ENCODE measurements around the gene APOBEC3H.
"Not testable (repeated sequence)": the region's sequence is repeated elsewhere in the genome, so short reads cannot be mapped to it uniquely, and the experiment has no call there.

Gene APOBEC3H

DNA sequence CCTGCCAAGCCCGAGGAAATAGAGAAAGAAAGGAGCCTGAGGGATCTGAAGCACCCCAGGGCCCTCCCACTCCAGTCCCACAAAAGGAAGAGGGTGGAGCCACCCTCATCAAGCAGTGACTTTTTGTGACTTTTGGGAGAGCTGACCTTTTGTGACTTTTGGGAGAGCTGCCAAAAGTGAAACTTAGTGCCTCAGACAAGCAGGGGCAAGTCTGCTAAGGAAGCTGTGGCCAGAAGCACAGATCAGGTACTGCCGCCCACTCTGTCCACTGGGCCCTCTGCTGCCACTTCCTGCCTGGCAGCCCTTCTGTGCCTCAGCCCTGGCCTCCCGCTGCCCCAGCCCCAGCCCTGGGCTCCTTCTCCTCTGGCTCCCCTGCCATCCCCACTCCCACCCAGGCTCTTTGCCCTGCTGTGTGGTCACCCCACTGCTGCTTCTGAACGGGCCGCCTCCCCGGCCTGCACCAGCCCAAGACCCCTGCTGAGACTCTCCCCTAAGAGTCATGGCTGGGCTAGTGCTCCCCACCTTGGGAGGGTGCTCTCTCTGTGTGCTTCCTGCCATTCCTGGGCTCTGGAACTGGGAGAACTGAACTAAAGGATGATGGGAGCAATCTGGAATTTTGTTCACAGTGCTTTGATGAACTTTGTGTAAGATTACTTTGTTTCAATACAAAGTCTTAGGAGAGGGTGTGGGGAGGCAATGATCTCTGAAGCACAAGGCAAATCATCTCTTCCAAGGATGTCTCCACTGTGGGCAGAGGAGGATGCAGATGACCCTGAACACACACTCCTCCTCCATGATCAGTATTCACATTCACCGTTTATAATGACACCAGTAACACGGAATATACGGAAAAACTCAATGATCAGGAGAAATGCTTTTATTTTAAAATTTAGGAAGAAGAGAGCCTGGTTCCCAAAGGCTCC, at the start of gene APOBEC3H:
Gene APOBEC3H (plus strand): TSS at position 147 of the 923 bp plus-strand sequence. CDS start 3,035 bp downstream, outside the sequence.
- no peak for DNase-seq

DNA sequence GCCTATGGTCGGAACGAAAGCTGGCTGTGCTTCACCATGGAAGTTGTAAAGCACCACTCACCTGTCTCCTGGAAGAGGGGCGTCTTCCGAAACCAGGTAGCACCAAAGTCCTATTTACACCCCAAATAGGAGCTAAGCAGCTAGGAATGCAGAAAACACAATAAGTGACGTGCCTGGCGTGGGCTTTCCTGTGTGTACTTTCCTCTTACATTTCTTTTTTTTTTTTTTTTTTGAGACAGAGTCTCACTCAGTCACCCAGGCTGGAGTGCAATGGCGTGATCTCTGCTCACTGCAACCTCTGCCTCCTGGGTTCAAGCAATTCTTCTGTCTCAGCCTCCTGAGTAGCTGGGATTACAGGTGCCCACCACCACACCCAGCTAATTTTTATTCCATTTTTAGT, 47.6 kb upstream of the APOBEC3H start:
- not testable (repeated sequence) for DNase-seq

GRCh38 chr22:39051844-39052495, 45.1 kb upstream of the APOBEC3H start:
- not testable (repeated sequence) for DNase-seq

DNA sequence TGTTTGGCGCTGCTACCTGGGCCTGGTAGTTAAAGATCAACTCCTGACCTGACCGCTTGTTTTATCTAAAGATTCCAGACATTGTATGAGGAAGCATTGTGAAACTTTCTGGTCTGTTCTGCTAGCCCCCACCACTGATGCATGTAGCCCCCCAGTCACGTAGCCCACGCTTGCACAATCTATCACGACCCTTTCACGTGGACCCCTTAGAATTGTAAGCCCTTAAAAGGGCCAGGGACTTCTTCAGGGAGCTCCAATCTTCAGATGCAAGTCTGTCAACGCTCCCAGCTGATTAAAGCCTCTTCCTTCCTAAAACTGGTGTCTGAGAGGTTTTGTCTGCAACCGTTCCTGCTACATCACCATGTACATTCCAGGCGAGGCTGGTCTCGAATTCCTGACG, 41.4 kb upstream of the APOBEC3H start:
- no peak for DNase-seq

GRCh38 chr22:39061290-39061689, 35.8 kb upstream of the APOBEC3H start:
- DNase-seq: not testable (repeated sequence)

GRCh38 chr22:39061951-39062350, 35.1 kb upstream of the APOBEC3H start:
- not testable (repeated sequence) for DNase-seq

- not testable (repeated sequence) for DNase-seq
Measured at GRCh38 chr22:39063904-39064303, 33.1 kb upstream of the APOBEC3H start.

DNA sequence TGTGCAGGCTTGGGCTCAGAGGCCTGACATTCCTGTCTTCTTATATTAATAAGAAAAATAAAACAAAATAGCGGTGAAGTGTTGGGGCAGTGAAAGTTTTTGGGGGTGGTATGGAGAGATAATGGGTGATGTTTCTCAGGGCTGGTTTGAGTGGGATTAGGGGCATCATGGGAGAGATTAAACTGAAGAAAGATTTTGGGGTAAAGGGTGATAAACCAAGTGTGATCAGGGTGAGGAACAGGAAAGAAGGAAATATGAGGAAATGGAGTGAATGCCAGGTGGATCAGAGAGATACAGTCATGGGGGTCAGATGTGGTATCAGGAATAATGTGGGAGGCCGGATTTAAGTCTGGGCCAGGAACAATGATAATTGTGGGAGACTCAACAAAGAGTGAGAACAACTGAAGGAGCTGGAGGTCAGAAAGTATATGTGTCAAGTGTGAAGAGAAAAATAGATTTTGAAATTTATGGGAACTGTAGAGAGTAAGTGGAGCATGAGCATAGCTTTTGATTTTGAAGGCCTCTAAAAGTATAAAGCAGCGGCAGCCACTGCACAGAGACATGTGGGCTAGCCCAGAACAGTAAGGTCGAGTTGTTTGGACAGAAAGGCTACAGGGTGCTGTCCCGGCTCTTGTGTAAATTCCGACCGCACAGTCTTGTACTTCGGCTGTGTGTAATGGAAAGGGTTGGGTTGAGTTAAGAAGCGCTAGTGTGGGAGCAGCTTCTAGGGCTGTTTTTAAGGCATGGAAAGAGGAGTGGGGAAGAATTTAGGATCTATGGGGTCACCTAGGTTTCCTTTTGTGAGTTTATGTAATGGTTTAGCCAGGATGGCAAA, 30.4 kb upstream of the APOBEC3H start:
- not testable (repeated sequence) for DNase-seq

DNA sequence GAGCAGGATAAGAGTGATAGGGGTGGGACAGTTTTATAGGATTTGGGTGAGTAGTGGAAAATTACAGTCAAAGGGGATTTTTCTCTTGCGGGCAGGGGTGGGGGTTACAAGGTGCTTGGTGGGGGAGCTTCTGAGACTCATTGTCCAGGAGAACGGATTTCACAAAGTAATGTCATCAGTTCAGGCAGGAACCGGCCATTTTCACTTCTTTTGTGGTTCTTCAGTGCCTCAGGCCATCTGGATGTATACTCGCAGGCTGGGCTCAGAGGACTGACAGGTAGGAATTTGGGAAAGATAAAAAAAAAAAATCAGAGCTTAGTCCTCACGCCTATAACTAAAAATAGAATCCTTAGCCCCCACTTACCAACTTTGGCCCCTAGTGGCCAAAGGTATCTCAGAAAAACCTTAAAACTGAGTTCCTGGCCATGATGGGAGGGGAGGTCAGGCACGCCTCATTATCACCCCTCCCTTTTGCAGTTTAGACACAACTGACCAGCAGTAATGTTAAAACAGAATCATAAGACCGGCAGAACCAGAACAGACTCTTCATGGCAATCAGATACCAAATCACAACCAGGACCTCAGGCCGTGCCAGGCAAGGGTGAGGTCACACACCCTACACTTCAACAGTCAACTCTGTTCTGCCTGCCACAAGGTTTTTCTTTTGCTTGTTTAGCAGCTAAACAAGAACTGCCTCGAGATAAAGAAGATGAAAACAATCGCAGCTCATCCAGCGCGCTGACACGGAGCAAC, 28.8 kb upstream of the APOBEC3H start:
- no peak for DNase-seq

GRCh38 chr22:39070186-39070585, 26.9 kb upstream of the APOBEC3H start:
- DNase-seq: no peak

- DNase-seq: not testable (repeated sequence)
Measured at GRCh38 chr22:39072581-39072981, 24.5 kb upstream of the APOBEC3H start.

DNA sequence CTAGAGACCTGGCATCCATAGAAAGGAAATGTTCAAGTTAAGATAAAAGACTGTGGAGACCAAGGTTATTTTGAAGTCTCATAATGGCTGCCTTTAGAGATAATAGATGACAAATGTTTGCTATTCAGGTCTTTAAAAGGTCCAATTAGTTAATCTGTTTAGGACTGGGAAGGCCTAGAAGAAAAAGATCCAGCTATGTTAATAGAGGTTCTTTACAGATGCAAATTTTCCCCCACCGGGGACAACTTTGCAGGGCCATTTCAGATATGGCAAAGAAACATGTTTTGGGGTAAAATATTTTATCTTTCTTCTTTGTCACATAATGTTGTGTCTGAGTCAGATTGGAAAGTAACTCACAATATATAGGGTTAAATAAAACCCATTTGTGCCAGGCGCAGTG, 23.1 kb upstream of the APOBEC3H start:
- no peak for DNase-seq

DNA sequence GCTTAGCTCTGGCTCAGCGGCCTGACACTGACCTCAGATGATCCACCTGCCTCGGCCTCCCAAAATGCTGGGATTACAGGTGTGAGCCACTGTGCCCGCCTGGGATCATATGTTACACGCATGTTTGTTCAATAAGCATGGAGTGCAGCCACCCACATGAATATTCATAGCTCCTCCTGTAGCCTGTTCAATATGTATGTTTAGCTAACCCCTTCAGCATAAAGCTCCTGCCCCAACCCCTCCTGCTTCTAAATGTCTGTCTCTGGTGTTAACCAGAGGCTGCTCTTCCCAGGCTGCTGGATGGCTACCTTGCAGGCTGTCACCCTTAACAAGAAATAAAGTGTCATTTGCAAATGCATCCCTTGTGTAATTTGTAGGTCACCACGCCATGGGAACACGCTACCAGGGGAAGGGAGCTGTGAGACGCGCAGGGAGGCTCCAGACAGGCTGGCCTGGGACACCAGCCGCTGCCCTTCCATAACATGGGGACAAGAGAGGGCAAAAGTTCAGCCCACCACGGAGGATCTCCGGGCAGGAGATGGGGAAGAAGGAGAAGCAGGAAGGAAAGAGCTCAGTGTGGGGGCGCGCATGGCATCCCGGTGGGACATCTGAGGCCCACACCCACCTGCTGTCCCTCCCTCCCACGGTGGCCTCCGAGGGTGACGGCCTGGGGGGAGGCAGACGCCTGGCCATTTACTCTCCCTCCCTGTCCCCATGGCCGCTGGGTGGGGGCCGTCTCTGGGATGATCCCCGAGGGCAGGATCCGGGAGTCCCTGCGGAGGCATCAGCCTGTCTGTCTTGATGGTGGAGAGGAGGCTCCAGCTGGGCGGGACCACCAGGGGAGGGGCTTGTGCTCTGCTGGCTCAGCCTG, 20.7 kb upstream of the APOBEC3H start:
- DNase-seq: not testable (repeated sequence)

- DNase-seq: not testable (repeated sequence)
Measured at GRCh38 chr22:39077026-39077840, 19.8 kb upstream of the APOBEC3H start, which contains the start of gene APOBEC3G. APOBEC3G (plus strand) TSS chr22:39077275; CDS start chr22:39077362, 87 bp downstream.

DNA sequence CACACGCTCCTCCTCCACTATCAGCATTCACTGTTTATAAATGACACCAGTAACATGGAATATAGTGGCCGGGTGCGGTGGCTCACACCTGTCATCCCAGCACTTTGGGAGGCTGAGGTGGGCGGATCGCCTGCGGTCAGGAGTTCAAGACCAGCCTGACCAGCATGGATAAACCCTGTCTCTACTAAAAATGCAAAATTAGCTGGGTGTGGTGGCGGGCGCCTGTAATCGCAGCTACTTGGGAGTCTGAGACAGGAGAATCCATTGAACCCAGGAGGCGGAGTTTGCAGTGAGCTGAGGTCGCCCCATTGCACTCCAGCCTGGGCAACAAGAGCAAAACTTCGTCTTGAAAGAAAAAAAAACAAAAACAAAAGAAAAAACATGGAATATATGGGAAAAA, 19.1 kb upstream of the APOBEC3H start:
- not testable (repeated sequence) for DNase-seq

GRCh38 chr22:39078329-39078728, 18.7 kb upstream of the APOBEC3H start:
- DNase-seq: no peak

DNA sequence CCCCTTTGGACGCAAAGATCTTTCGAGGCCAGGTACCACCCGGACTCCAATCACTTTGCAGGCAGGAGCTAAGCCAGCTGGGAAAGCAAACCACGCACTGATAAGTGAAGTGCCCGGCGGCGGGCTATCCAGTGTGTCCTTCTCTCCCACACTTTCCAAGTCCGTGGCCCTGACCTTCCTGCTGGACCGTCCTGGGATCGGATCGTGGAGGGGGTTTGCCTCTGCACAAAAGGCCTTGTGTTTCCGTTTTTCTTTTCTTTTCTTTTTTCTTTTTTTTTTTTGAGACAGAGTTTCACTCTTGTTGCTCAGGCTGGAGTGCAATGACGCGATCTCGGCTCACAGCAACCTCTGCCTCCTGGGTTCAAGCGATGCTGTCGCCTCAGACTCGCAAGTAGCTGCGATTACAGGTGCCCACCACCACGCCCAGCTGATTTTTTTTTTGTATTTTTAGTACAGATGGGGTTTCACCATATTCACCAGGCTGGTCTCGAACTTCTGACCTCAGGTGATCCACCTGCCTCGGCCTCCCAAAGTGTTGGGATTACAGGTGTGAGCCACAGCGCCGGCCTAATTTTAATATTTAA, 17.9 kb upstream of the APOBEC3H start:
- not testable (repeated sequence) for DNase-seq

DNA sequence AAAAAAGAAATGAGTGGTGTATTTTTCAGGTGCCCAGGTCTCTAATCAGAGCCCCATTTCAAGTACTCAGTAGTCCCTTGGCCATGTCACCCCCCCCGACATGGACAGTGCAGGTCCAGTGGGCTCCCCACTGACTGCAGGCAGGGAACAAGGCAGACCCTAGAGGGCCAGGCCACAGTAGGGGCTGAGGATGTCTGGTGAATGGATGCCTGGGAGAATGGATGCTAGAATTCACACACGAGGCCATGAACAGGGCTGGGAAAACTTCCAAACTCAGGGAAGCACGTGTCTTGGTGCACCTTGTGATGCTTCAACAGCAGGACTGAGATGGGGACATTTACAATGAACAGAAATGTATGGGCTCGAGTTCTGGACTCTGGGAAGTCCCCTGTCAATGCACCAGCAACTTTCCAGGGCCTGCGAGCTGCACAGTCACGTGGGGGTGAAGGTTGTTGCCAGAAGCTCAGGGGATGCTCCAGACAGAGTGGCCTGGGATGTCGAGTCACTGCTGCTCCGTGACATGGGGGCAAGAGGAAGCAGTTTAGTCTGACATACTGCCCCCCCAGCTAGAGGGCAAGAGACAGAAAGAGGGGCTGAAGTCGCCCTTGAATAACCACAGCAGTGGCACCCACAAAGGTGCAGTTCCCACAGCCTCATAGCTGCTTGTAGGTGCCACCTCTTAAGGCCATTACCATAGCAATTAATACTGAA, 16.8 kb upstream of the APOBEC3H start:
- no peak for DNase-seq

- no peak for DNase-seq
Measured at GRCh38 chr22:39081016-39081415, 16.0 kb upstream of the APOBEC3H start.
